NCI-H128 (cell line): Measurements from ENCODE around the gene ORMDL2.

Source experiments
- DNase-seq: peaks from one replicate; lab custom pipeline; 2025; ENCODE audit not compliant: unreplicated experiment; lab: John Stamatoyannopoulos, UW

ORMDL2 gene, protein sequence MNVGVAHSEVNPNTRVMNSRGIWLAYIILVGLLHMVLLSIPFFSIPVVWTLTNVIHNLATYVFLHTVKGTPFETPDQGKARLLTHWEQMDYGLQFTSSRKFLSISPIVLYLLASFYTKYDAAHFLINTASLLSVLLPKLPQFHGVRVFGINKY

DNA sequence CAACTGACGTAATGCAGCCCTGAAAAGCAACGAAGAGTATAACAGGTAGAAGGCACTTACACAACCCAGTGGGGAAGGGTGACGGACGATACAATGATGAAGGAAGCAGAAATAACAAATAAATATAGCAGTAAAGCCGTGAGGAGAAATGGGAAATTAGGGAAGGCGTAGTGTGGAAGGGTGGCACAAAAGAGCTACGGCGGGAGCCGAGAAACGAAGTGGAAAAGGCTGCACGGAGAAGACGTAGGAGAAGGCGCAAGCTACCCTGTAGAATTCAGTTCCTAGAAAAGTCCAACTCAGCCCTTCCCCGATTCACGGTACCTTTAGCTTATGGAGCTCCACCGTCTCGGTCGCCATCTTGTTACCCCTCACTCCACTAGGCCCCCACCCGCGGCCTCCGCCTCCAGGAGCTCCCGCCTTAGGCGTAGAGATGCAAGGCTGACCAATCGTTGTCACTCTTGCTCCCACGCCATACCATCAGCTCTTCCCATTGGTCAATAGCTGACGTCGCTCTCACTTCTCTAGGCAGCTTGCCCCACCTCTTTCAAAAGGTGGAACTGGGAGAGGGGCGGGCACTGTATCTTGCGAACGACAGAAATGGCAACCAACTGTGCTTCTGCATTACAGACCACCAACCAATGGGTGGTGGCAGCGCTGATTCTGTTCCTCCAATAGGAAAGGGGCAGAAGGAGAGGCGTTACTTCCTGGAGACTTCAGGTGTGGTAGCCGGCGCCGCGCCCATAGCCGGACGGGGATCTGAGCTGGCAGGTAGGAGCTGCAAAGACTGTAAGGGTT is at the start of gene ORMDL2, which contains the start of gene SARNP:
Gene ORMDL2 (plus strand): TSS at position 697 of the 795 bp plus-strand sequence. CDS start 959 bp downstream, outside the sequence.
Gene SARNP (minus strand): TSS at position 380 of the 795 bp plus-strand sequence. CDS start 23 bp downstream, at position 357.
- peak; percentile 98 for DNase-seq

DNA sequence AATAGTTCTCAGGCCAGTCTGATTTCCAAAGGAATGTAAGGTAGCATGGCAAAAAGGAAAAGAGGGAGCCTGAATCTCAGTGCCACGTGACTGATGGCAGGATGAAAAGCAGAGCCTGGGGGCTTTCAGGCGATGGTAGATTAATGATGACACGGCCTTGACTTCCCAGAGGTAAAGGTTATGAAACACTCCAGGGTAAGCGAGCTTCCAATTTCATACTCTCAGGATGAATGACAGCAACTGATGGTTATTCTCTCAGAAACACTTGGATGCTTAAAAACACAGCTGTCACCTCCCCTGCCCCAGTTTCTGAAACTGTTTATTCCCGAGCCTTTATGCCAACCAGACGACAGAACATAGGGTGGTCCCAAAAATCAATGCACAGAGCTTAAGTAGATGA is 46.1 kb upstream of the ORMDL2 start:
- no peak for DNase-seq

DNA sequence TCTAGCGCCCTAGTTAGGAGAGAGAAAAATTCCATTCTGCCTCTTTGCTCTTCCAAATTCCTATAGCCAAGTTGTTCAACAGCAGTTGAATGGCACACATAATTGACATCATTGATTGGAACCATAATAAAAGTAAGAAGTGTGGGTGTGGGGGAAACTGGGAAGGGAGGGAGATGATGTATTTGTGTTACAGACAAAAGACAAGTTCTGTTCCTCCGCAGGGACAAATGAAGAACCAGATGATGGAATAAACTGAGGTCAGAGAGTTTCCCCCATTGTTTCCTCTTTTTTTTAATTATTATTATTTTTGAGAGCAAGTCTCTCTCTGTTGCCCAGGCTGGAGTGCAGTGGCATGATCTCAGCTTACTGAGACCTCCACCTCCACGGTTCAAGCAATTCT is 40.0 kb upstream of the ORMDL2 start:
- DNase-seq, result no peak

DNA sequence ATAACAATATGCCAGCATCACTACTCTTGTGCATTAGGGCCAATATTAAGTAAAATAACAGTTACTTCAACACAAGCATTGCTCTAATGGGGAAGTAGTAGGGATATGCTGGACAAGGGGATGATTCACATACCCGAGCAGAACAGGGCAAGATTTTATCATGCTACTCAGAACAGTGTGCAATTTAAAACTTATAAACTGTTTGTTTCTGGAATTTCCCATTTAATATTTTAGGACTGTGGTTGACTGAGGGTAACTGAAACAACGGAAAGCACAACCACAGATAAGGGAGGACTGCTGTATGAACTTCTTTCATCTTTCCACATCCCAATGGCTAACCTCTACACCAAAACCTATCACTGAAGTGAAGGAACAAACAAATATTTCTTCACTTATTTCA is 37.2 kb upstream of the ORMDL2 start:
- no peak for DNase-seq

DNA sequence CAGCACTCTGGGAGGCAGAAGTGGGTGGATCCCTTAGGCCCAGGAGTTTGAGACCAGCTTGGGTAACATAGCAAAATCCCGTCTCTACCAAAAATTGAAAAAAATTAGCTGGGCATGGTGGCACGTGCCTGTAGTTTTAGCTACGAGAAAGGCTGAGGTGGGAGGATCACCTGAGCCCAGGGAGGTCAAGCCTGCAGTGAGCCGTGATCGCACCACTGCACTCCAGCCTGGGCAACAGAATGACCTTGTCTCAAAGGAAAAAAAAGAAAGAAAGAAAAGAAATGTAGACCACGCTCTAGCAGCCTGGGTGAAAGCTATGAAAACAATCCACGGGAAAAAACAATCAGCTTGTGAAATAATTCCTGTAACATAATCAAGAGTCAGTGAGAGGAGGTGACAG is 29.3 kb upstream of the ORMDL2 start:
- DNase-seq, result no peak

DNA sequence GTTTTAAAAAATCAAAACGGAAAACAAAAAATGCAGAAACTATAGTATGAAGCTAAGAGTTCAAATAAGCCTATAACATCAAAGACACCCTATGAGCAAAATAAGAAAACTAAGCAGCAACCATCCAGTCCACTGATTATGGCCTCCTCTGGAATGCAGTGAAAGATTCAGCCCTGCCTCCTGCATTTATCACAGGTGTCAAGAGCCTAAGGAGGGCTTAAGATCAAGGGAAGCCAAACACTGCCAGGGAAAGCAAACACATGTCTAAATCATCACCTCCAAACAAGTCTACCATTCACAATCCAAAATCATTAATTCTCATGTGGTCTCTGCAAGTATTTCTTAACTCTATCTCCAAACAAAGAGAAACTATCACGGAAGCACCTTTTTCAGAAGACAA is 28.7 kb upstream of the ORMDL2 start:
- no peak for DNase-seq

DNA sequence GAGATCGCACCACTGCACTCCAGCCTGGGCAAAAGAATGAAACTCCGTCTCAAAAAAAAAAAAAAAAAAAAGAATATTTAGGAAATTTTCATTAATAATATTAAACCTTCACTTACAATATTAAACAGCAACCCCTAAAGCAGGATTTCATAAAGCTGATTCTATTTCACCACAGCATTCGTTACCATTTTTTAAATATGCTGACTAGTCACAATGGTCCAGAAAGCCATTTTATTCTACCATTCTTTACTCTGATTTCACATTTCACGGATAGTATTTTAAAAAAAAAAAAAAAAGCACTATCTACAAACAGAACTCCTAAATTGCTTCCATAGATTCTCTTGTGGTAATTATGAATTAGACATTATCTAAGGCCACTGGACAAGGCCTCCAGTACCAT is 27.9 kb upstream of the ORMDL2 start:
- no peak for DNase-seq

DNA sequence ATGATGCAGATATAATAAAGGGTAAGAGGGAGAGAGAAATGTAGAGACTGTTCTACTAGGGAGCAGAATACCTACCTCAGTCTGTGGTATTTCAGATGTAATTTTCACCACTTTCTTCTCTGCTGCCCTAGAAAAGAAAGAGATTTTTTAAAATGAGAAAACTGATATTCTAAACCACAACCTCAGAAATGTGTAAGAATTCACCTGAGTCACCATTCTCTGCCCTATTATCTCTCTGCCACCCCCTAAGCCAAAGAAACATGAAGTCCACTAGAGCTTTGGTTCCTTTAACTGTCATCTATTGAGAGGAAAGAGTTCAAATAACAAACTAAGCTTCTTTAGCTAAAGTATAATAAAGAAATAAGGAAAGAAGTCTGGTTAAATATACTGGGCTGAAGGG is 21.9 kb upstream of the ORMDL2 start:
- DNase-seq, result no peak

DNA sequence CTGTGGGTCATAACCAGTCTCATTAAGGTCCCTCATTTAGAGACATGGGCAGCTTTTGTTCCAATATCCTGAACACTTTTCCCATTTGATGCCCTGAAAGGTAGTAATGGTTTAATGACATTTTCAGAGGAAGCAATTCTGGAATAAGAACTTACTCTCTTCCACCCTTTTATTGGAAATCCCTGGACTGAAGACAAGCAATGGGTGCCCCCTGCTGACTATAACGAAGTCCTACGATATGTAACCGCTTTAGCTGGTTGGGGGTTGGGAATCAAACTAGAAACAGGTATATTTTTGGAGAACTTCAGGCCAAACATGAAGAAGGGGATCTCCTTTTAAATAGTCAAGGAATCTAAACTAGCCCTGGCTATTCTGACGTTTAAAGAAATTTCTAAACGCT is 20.8 kb upstream of the ORMDL2 start:
- DNase-seq, result peak; percentile 8

DNA sequence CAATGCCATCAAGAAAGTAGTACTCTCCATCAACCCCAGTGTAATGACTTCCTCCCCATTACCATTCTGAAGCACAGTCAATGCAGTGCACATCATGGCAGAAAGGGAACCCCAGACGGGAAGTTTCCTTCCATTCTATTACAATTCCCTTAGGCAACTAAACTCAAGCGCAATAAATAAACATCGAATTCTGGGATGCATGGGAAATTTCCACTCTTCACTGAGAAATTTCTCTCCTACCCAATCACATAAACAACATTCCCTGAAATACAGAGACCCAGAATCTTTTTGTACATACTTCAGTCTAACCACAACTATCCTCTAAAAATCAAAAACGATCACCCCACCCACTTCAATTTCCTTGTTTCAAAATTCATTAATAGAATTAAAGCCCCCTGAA is 20.3 kb upstream of the ORMDL2 start:
- DNase-seq, result no peak

DNA sequence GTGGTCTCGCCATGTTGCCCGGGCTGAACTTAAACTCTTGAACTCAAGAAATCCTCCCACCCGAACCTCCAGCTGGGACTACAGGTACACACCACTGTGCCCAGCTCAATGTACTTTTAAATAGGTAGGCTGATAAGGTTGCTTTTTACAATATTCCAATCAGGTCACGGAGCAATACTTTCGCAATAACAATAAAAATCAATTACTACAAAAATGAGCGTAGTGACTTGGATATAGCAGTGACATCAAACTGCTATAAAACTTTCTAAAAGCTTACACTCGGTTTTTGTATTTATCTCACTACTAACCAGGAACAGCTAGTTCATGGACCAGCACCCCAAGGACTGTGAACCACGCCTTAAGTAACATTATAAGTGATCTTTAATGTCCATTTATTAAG is 10.9 kb upstream of the ORMDL2 start:
- DNase-seq, result no peak

DNA sequence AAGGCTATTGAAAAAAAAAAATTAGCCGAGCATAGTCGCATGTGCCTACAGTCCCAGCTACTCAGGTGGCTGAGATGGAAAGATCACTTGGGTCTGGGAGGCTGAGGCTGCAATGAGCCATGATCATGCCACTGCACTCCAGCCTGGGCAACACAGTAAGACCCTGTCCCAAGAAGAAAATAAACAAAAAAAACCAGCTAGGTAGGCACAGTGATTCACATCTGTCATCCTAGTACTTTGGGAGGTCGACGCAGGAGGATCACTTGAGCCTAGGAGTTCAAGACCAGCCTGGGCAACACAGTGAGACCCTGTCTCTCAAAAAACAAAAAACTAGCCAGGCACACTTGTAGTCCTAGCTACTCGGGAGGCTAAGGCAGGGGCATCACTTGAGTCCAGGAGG is 8.6 kb upstream of the ORMDL2 start:
- DNase-seq, result no peak

DNA sequence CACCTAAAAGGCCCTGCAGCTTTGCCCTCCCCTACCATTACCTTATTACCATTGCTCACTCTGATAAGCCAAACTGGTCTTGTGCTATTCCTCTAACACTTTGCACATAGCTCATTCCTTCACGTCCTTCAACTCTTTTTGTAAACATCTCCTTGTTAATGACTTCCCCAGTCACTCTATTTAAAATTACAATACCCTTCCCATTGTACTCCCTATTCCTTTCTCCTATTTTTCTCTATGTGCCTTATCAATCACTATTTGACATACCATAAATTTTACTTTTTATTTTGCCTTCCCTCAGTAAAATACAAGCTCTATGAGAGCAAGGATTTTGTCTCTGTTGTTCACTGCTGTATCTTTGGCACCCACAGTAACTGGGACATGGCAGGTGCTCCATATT is 5.8 kb upstream of the ORMDL2 start:
- no peak for DNase-seq

DNA sequence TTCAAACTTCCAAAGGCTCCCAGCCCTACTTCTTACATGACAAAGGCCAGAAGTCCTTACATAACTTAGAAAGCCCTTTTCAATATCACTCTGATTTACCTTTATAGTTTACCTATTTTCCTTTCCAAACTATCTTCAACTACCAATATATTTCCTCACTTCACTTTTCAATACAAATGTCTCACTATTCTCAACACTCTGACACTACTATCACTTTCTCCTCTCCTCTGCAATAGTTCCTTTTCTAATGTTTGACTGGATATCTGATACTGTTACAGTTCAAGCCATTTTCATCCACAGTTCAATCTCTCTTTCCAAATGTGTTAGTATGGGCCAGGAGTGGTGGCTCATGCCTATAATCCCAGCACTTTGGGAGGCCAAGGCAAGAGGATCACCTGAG is 3.6 kb upstream of the ORMDL2 start:
- DNase-seq, result no peak

DNA sequence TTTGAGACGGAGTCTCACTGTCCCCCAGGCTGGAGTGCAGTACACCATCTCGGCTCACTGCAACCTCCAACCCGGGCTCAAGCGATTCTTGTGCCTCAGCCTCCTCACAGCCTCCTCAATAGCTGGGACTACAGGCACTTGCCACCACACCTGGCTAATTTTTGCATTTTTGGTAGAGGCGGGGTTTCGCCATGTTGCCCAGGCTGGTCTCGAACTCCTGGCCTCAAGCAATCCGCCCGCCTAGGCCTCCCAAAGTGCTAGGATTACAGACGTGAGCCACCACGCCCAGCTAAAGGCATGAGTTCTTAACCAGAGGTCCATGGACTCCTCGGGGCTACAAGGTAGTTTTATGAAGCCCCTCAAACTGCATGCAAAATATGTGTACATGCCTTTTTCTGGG is 2.4 kb upstream of the ORMDL2 start:
- no peak for DNase-seq

DNA sequence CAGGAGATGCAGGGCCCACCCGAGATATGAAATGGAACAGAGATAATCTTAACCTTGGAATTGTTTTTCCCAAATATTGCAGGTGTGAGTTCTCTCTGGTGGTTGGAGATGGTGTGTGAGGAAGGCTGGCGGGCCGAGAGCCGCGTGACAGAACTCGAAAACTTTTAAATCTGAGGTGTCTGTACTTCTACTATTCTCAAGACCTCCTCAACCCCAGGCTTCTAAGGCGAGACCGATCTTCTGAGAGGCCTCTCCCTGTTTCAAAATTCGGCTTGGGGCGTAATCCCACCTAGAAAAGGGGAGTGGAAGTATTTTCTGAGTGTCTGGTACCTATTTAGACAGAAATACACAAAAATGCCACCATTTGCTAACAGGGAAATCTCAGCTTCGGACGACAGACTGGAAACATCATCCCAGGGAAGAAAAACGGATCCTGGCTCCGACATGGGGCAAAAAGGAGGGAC is 928 bp upstream of the ORMDL2 start:
- DNase-seq, result peak; percentile 1

DNA sequence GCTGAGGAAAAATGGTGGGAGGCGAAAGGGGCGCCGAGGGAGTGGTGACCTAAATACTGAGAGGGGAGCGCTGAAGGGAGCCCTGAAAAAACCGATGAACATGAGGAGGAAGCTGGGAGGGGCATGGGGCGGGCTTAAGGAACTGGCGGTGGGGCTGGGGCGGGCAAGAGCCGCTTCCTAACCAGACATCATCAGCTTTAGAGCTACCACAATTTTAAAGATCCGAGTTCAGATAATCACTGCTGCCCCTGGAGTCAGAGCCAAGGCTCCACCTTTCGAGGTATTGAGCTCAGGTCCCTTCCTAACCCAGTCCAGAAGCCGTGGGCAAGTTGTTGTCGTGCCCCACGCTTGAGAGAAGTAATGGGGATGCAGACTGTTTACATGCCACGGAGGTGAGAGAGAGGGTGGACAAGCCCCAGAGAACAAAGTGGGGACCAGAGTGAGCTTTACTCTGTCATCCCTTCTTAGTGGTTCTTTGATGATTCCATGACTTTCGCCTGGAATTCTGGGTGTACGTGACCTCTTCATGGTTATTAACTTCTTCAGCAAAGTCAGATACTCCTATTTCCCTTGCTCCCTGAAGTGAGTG is 393 bp downstream of the ORMDL2 start:
- DNase-seq, result no peak

DNA sequence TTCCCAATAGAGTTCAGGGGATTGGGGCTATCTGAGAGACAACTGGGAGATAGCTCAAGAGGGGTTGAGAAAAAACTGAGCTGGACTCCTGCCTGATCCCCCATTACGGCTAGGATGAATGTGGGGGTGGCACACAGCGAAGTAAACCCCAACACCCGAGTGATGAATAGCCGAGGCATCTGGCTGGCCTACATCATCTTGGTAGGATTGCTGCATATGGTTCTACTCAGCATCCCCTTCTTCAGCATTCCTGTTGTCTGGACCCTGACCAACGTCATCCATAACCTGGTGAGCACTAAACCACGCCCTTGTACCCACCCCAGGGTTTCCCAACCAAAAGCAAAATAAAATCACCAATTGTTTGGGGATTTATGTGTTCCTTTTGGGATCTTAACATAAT is 1.0 kb downstream of the ORMDL2 start:
- DNase-seq, result no peak

DNA sequence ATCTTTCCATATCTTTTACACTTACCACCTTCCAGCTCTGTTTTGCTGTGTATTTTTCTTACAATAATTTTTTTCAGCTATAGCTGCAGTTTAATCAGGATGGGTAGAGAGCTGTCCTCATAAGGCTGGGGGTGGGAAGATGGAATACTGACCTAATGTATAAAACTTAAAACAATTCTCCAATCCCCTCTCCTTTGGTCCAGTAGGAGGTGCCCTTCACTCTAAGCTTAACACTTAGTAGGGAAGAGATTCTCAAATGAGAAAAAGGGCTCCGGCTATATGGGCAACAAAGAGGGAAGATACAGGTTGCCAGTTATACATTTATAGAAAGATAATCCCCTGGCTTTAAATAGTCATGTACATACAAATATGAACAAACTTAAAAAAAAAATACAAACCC is 2.8 kb downstream of the ORMDL2 start:
- no peak for DNase-seq

DNA sequence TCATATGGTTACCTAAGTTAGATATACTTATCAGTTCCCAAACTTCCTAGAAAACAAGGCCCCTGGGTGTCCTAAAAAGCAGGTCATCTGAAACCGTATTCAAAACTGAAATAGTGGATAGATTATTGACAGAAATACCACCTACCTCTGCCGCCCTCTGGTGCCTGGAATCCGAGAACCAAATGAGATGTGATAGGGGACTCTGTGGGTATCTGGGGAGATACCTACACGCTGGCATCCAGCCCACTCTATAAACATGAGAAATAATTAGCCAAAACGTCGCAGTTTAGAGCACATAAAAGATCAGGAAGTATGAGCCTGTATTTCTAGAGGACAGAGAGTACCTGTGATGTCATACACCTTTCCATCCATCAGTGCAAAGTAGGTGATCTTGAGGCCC is 4.4 kb downstream of the ORMDL2 start:
- no peak for DNase-seq

DNA sequence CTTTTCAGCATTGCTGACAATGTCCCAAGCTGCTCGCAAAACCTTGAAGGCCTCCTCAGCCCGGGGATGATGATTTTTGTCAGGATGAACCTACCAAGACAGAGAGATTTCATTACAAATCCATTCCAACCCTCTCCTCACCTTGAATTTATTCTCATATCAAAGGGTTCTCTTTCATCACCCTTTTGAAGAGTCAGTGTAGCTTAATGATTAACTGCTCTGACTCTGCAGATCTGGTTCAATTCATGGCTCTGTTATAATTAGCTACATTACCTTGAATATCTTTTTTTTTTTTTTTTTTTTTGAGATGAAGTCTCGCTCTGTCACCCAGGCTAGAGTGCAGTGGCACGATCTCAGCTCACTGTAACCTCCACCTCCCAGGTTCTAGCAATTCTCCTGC is 5.6 kb downstream of the ORMDL2 start:
- no peak for DNase-seq

DNA sequence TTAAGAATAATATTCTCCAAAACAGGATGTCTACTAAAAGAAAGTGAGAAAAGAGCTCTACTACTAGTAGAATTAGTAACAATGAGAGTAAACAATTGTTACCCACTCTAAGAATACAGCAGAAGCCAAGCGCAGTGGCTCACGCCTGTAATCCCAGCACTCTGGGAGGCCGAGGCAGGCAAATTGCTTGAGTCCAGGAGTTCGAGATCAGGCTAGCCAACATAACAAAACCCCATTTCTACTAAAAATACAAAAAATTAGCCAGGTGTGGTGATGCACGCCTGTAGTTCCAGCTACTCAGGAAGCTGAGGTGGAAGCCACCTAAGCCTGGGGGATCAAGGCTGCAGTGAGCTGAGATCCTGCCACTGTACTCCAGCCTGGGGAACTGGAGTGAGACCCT is 6.9 kb downstream of the ORMDL2 start:
- DNase-seq, result no peak
